IPS-15b (cell line): ENCODE measurements around the gene GOLPH3.
A peak's percentile ranks its signal among the peaks of the same experiment; 100 is the strongest.
"Not testable (repeated sequence)": the region's sequence is repeated elsewhere in the genome, so short reads cannot be mapped to it uniquely, and the experiment has no call there.

Experiments
- H3K27me3 ChIP-seq: one replicate; pipeline ENCODE4 v1.6.1; 2013; ENCODE audit warnings: low read length; ENCODE audit not compliant: control insufficient read depth, insufficient read depth
- H3K36me3 ChIP-seq: one replicate; pipeline ENCODE4 v1.6.1; 2013; ENCODE audit warnings: low read length; ENCODE audit not compliant: control insufficient read depth, insufficient read depth
- H3K4me1 ChIP-seq: one replicate; pipeline ENCODE4 v1.6.1; 2013; ENCODE audit warnings: mild to moderate bottlenecking, low read length; ENCODE audit not compliant: control insufficient read depth, insufficient read depth
- H3K4me3 ChIP-seq: one replicate; pipeline ENCODE4 v1.5.1; 2013; ENCODE audit warnings: low read depth, low read length
- H3K9ac ChIP-seq: one replicate; pipeline ENCODE4 v1.6.1; 2013; ENCODE audit warnings: low read depth, mild to moderate bottlenecking, low read length
- H3K9me3 ChIP-seq: one replicate; pipeline ENCODE4 v1.6.1; 2013; ENCODE audit warnings: mild to moderate bottlenecking, low read length; ENCODE audit not compliant: control insufficient read depth, insufficient read depth

Gene GOLPH3

DNA sequence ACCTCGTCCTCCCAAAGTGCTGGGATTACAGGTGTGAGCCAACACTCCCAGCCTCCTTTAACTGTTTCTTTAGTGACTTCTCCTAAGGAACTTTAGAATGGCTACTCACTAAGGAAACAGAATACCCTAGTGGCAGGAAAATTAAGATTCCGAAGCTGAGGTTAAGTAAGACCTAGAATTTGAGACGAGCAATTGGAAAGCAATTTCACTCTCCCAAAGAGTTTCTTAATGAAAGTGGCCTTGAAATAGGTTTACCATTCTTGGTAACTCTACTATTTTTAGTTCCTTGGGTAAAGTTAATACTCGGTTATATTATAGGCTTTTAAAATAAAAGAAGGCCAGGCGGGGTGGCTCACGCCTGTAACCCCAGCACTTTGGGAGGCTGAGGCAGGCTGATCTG lies 22.9 kb upstream of the GOLPH3 start:
- H3K9ac ChIP-seq: no peak overlapping the region
- H3K4me3 ChIP-seq: no peak overlapping the region
- H3K36me3 ChIP-seq: no peaks in the 10 kb centered on the region
- no peaks in the 10 kb centered on the region for H3K9me3 ChIP-seq
- H3K4me1 ChIP-seq: no peaks in the 10 kb centered on the region
- no peaks in the 10 kb centered on the region for H3K27me3 ChIP-seq

DNA sequence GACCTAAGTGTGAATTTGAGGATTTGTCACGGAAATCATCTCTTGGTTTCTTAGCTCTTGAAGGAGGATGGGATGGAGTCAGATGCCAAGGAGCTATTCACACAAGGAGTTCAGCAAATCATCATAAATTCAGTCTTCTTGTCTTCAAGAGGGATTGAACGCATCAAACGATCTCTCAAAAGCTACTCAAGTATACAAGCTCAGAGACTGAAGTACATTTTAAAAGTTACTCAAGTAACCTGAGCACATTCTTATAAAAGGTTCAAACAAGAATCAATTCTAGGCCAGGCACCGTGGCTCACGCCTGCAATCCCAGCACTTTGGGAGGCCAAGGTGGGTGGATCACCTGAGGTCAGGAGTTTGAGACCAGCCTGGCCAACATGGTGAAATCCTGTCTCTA lies 21.1 kb upstream of the GOLPH3 start:
- Histone ChIP-seq H3K36me3 (no peaks in the 10 kb centered on the region), H3K9ac (no peak overlapping the region), H3K4me1 (no peaks in the 10 kb centered on the region), H3K27me3 (no peaks in the 10 kb centered on the region), H3K4me3 (no peak overlapping the region), H3K9me3 (no peaks in the 10 kb centered on the region)

DNA sequence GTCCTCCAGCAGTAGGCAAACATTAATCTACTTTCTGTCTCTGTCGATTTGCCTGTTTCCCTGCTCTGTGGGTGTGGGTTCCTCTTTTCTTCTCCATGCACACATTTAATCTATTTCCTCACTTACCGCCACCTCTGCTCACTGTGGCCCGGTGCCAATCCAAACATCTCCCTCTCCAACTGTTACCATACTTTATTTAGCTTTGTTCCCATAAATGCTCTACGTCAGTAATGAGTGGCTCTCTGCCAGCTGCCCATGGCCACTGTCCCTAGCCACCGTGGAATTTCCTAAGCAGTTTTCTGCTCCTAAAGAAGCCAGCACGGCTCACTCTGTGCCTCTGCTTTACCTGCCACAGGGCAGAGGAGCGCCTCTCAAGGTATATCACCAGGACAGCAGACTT lies 19.5 kb upstream of the GOLPH3 start:
- no peaks in the 10 kb centered on the region for H3K27me3 ChIP-seq
- H3K9me3 ChIP-seq: no peaks in the 10 kb centered on the region
- H3K36me3 ChIP-seq: no peaks in the 10 kb centered on the region
- H3K4me3 ChIP-seq: no peak overlapping the region
- H3K9ac ChIP-seq: no peak overlapping the region
- H3K4me1 ChIP-seq: no peaks in the 10 kb centered on the region

DNA sequence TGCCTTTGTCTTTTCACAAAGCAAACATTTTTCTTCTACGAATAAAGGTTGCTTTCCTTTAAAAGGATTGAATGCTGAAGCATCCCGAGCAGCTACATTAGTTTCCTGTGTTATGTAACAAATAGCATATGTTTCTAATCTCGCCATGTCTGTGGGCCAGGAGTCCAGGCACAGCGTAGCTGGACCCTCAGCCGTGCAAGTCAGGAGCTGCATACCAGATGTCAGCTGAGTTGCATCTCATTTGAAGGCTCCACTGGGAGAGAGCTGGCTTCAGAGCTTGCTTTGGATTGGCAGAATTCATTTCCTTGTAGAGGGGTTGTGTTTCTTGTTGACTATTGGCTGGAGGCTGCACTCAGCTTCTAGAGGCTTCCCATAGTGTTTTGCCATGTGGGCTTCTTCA lies 16.0 kb upstream of the GOLPH3 start:
- H3K9ac ChIP-seq: no peak overlapping the region
- no peak overlapping the region for H3K4me3 ChIP-seq
- H3K36me3 ChIP-seq: no peaks in the 10 kb centered on the region
- no peaks in the 10 kb centered on the region for H3K9me3 ChIP-seq
- no peaks in the 10 kb centered on the region for H3K27me3 ChIP-seq
- H3K4me1 ChIP-seq: no peaks in the 10 kb centered on the region

DNA sequence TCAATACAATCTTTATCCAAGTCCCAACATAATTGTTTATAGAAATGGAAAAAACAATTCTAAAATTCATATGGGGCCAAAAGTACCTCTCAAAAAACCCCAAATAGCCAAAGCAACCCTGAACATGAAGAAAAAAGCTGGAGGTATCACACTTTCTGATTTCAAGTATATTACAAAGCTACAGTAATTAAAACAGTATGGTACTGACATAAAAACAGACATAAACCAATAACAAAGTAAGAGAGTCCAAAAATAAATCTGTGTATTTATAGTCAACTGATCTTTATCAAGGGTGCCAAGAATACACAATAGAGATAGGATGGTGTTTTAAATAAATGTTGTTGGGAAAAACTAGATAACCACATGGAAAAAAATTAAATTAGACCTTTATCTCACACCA lies 13.6 kb upstream of the GOLPH3 start:
- Histone ChIP-seq H3K27me3 (no peaks in the 10 kb centered on the region), H3K9ac (no peak overlapping the region), H3K4me1 (no peaks in the 10 kb centered on the region), H3K4me3 (no peak overlapping the region), H3K9me3 (no peaks in the 10 kb centered on the region), H3K36me3 (no peaks in the 10 kb centered on the region)

DNA sequence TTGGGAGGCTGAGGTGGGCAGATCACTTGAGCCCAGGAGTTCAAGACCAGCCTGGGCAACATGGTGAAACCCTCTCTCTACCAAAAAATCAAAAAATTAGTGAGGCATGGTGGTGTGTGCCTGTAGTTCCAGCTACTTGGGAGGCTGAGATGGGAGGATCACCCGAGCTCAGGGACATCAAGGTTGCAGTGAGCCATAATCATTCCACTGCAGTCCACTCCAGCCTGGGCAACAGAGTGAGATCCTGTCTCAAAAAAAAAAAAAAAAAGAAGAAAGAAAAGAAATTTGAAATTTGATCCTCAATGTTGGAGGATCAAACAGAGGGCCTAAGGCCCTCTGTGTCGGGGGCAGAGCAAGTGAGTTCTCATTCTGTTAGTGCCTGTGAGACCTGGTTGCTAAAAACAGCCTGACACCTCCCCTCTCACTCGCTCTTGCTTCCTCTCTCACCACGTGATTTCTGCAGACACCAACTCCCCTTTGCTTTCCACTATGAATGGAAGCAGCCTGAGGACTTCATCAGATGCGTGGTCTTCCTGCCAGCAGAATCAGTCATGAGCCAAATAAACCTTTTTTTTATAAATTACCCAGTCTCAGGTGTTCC lies 8.4 kb upstream of the GOLPH3 start:
- Histone ChIP-seq H3K36me3 (no peaks in the 10 kb centered on the region), H3K27me3 (no peaks in the 10 kb centered on the region), H3K4me3 (no peak overlapping the region), H3K9ac (no peak overlapping the region), H3K9me3 (no peaks in the 10 kb centered on the region), H3K4me1 (no peaks in the 10 kb centered on the region)

DNA sequence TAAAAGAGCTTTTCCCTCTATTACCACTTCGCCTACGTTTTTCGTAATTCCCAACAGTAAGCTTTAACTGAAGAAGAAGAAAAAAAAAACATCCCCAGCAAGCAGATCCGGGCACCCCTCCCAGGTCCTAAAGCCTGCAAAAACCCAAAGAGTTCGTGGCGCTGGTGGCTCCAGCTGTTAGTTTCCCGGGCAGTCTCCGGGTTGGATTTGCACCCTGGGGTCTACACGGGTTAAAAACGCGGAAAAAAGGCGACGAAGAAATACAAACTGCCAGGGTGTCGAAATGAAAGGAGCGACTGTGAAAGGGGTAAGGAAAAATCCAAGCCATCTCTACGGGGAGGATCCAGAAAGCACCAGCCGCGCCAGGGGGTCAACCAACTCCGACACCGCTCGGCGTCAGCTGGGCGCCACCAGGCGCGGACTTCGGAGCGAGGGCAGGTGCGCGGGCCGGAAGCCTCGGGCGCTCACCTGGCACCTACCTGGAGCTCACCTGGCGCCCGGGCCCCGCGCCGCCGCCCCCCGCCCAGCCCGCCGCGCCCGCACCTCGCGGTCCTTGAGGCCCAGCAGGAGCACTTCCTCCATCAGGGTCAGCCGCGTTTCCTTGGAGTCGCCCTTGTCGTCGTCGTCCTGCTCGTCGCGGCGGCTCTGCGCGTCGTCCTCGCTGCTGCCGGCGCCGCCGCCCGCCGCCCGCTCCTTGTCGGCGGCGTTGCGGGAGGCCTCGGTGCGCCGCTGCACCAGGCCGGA lies 680 bp downstream of the GOLPH3 start:
- Histone ChIP-seq H3K9me3 (no peaks in the 10 kb centered on the region), H3K27me3 (no peaks in the 10 kb centered on the region), H3K36me3 (no peaks in the 10 kb centered on the region), H3K4me1 (no peaks in the 10 kb centered on the region), H3K4me3 (peak overlapping the region; percentile 93), H3K9ac (peak overlapping the region; percentile 97)

DNA sequence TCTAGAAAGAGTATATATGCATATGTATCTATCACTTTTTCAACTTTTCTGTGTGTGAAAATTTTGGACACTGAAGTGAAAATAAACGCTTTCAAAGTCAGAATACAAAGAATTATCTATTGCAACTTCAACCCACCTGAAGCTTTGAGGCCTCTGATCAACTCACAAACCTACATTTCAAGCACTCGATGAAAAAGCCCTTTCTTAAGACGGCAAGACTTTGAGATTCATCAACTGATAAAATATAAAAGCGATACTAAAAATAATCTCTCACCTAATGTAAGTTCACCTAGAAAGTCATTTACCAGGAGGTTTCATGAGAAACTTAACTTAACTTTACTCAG lies 1.2 kb downstream of the GOLPH3 start:
- peak overlapping the region; percentile 81 for H3K9ac ChIP-seq
- no peaks in the 10 kb centered on the region for H3K9me3 ChIP-seq
- H3K27me3 ChIP-seq: no peaks in the 10 kb centered on the region
- peak overlapping the region; percentile 93 for H3K4me3 ChIP-seq
- H3K36me3 ChIP-seq: no peaks in the 10 kb centered on the region
- H3K4me1 ChIP-seq: no peaks in the 10 kb centered on the region

DNA sequence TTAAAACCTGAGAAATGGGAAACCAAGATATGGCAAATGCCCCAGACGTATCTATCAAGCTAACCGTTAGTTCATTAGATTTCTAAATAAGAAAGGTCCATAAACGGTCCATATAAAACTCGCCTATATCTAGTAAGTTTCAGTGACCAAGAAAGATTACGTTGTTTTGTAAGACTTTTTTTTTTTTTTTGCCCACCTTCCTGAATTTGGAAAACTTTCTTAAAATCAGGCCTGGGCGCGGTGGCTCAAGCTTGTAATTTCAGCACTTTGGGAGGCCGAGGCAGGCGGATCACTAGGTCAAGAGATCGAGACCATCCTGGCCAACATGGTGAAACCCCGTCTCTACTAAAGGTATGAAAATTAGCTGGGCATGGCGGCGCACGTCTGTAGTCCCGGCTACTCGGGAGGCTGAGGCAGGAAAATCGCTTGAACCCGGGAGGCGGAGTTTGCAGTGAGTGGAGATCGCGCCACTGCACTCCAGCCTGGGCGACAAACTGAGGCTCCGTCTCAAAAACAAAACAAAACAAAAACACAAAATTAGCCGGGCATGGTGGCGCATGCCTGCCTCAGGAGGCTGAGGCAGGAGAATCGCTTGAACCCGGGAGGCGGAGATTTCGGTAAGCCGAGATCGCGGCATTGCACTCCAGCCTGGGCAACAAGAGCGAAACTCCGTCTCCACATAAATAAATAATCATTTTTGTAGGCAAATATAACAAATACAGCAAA lies 1.8 kb downstream of the GOLPH3 start:
- not testable (repeated sequence) for H3K4me1 ChIP-seq, H3K36me3 ChIP-seq, H3K9me3 ChIP-seq, H3K27me3 ChIP-seq
- H3K4me3 ChIP-seq: peak overlapping the region; percentile 93
- H3K9ac ChIP-seq: peak overlapping the region; percentile 81

DNA sequence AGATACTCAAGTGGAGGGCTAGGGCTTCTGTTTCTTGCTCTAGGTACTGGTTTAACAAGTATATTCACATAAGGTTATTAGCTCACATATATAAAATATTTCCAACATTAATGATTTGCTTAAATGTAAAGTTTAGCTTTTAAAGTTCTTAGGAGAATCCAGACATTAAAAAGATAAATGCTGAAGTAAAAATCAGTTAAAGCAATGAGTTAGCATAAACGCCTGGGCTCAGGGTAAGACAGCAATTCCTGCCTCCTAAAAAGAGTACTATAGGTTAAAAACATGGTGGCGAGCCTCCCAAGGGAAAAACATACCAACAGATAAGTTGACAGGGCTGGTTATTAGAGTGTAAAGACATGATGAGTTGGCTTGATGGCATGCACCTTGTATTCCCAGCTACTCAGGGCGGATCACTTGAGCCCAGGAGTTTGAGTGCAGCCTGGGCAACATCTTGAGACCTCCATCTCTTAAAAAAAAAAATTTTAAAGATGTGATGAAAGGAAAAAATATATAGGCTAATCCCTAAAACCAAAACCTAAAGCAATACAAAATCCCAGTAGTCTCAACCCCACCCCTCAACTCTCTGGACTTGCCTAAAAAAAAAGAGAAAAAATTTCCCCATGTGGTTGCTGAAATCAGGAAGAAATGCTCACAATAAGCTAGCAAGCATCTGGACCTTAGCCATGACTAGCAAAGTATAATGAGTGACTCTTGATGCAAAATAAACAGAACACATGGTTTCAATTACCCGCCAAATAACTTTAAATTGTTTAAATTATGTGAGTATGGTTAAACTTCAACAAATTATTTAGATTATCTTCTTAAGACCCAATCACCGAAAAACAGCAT lies 3.6 kb downstream of the GOLPH3 start:
- Histone ChIP-seq H3K27me3 (no peaks in the 10 kb centered on the region), H3K4me1 (no peaks in the 10 kb centered on the region), H3K4me3 (peak overlapping the region; percentile 8), H3K9me3 (no peaks in the 10 kb centered on the region), H3K9ac (no peak overlapping the region), H3K36me3 (no peaks in the 10 kb centered on the region)

DNA sequence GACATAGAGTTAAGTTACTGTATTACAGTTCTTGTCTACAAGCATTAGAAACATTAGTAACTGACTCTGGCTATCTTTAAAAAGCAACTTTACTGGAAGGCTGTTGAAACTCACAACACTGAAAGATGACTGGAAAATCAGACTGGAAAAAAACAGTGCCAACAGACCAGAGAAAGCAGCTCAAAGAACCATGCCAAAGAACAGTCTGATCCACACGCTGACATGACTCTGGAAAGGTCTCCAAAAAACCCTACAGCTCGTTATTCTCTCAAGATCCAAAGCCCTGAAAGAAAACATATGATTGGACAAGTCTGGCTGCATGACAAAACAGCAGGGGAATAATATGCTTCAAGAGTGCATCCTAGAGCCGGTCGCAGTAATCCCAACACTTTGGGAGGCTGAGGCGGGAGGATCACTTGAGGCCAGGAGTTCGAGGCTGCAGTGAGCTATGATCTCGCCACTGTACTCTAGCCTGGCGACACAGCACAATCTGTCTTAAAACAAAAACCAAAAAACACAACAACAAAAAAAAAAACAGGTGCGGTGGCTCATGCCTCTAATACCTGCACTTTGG lies 5.6 kb downstream of the GOLPH3 start:
- Histone ChIP-seq H3K9ac (no peak overlapping the region), H3K4me1 (no peaks in the 10 kb centered on the region), H3K9me3 (no peaks in the 10 kb centered on the region), H3K27me3 (no peaks in the 10 kb centered on the region), H3K4me3 (no peak overlapping the region), H3K36me3 (no peaks in the 10 kb centered on the region)
